GM10266 (cell line): ENCODE measurements around the gene IL12RB2.
"Not testable (repeated sequence)": the region's sequence is repeated elsewhere in the genome, so short reads cannot be mapped to it uniquely, and the experiment has no call there.

Source experiments
- DNase-seq: peaks from one replicate; pipeline ENCODE4 v3.0.0; 2012; ENCODE audit errors: extremely low spot score
- CTCF ChIP-seq: IDR thresholded peaks from 2 replicates; pipeline ENCODE4 v1.5.1; 2012; ENCODE audit warnings: mild to moderate bottlenecking, low read depth; ENCODE audit not compliant: control insufficient read depth, insufficient read depth; ENCODE audit errors: missing control alignments

Gene IL12RB2

GRCh38 chr1:67382292-67382691, 74.6 kb downstream of the IL12RB2 start:
- TF ChIP-seq CTCF = no peak
- no peak for DNase-seq

DNA sequence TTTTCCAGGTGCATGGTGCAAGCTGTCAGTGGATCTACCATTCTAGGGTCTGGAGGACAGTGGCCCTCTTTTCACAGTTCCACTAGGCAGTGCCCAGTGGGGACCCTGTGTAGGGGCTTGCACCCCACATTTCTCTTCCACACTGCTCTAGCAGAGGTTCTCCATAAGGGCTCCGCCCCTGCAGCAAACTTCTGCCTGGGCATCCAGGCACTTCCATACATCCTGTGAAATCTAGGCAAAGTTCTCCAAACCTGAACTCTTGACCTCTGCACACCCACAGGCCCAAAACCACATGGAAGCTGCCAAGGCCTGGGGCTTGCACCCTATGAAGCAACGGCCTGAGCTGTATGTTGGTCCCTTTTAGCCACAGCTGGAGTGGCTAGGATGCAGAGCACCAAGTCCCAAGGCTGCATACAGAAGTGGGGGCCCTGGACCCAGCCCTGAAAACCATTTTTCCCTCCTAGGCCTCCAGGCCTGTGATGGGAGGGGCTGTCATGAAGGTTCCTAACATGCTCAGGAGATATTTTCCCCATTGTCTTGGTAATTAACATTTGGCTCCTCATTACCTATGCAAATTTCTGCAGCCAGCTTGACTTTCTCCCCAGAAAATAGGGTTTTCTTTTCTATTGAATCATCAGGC, 76.4 kb downstream of the IL12RB2 start:
- no peak for DNase-seq
- no peak for TF ChIP-seq CTCF

DNA sequence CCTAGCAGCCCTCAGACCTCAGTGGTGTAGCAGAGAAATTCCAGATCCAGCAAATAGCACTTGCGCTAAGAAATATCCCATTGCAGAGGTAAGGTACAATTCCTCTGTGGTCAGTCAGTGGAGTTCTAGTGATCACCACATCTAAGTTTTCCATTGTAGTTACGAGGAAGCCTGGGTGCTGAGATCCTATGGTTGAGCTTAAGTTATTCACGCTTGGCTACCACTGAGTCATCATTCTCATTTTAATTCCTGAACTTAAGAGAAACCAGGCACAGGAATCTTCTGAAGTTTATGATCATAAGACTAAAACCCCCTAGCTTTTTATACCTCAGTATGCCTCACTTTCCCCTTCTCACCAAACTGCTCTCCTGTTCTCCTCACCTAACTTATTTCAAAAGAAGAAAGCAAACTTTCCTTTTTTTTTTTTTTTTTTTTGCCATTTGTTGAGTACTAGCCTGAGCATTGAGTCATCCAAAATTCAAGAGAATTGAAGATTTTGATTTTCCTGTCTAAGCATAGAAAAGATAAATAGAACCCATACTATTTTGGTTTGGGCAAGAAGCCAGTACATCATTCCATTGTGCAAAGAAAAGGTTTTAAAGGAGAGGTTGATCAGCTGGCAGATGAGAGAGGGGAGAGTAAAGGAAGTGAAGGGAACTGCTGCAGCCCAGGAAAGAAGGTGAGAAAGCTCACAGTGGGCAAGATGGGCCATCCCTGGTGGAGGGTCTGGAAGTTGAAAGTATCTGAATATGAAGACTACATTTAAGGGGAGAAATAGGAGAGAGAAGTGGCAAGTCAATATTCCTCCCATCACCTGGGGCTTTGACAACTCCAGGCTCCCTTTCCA, 82.6 kb downstream of the IL12RB2 start:
- TF ChIP-seq CTCF = no peak
- DNase-seq = no peak

GRCh38 chr1:67393240-67393639, 85.6 kb downstream of the IL12RB2 start:
- no peak for DNase-seq
- TF ChIP-seq CTCF = no peak

- TF ChIP-seq CTCF = no peak
- no peak for DNase-seq
Measured at GRCh38 chr1:67393737-67394136, 86.1 kb downstream of the IL12RB2 start.

- no peak for DNase-seq
- no peak for TF ChIP-seq CTCF
Measured at GRCh38 chr1:67394548-67394947, 86.9 kb downstream of the IL12RB2 start.

GRCh38 chr1:67399199-67399993, 91.7 kb downstream of the IL12RB2 start:
- DNase-seq = no peak
- TF ChIP-seq CTCF = no peak

GRCh38 chr1:67400029-67400786, 92.5 kb downstream of the IL12RB2 start:
- DNase-seq = not testable (repeated sequence)
